Thyroid gland (tissue), 4 donors: Measurements from ENCODE around the gene MAPK8IP3.

Experiments
- CTCF ChIP-seq, 6 experiments: fragments of 200-600 bp in 3 of 6; fragments of 450-650 bp in 3 of 6; sonication (generic) in 3 of 6; IDR thresholded peaks; one replicate each; pipeline ENCODE4 v1.5.1; 2016 to 2019; ENCODE audit warnings: antibody characterized with exemption in 6 of 6, mild to moderate bottlenecking in 2 of 6, inconsistent platforms in 1 of 6, moderate library complexity in 1 of 6
- POLR2A ChIP-seq, 2 donors: fragments of 450-650 bp; IDR thresholded peaks; one replicate each; pipeline ENCODE4 v1.6.1; 2017; ENCODE audit warnings: antibody characterized with exemption in 2 of 2, mild to moderate bottlenecking in 2 of 2, moderate library complexity in 1 of 2

GRCh38 chr16:1744338-1744840 lies 38.4 kb downstream of the MAPK8IP3 start:
- no peak for TF ChIP-seq POLR2A (IDR thresholded peaks at IDR 0.05)
- TF ChIP-seq CTCF (IDR thresholded peaks at IDR 0.05): no peak
